ENCODE data around the gene PDE7B.

The PDE7B gene

DNA sequence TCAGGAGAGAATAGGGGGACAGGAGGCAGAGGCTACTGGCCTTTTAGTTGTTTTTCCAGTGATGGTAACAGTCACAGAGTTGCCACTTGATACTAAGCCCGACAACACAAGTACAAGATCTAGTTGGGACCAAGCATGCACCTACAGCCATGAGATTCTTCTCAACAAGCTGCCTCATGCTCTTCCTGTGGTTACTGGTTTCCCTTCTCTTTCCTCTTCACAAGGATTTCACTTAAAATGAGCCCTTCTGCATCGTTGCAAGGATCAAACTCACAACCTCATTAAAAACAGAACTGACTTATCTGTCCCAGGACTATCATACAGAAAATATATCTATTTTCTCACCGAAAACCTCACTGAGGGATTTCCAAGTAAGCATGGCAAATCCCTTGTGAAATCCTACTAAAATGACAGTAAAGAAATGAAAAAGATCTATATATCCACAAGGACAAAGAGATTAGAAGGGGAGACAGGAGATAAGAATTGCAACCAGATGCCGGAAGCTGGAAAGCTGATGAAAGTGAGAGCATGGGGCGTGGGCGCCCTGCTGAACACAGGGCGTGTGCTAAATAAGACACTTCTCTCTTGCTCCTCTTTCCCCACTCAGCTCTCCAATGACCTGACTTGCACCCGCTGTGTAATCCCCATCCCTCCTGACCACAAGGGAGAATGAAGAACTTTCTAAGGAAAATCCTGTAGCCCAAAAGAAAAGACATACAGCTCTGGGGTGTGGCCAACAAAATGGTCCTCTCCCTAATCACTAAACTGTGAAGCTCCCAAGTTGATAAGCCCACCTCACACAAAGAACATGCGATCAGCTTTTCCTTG, 385.2 kb downstream of the PDE7B start:
- DNase-seq (ENCODE audit: low read depth): no peak

DNA sequence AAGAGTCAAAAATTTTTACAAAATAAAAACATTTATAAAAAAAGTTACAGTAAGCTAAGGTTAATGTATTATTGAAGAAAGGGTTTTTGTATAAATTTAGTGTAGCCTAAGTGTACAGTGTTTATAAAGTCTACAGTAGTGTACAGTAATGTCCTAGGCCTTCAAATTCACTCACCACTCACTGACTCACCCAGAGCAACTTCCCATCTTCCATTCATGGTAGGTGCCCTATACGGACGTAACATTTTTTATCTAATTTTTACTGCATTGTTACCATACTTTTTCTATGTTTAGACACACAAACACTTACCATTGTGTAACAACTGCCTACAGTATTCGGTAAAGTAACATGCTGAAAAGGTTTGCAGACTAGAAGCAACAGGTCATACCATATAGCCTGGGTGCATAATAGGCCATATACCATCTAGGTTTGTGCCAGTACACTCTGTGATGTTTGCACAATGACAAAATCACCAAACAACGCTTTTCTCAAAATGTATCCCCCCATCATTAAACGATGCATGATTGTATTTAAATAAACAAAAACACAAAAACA, 392.6 kb downstream of the PDE7B start:
- no peak for DNase-seq (ENCODE audit: low read depth)

All from fibroblast of the conjunctiva (primary cell).